GM19238 (cell line): Measurements from ENCODE around the gene SBNO1.
"Not testable (repeated sequence)": the region's sequence is repeated elsewhere in the genome, so short reads cannot be mapped to it uniquely, and the experiment has no call there.

Experiments
- DNase-seq: peaks from one replicate; pipeline ENCODE4 v3.0.0; 2011; ENCODE audit warnings: low spot score; ENCODE audit not compliant: insufficient read length

Gene SBNO1

DNA sequence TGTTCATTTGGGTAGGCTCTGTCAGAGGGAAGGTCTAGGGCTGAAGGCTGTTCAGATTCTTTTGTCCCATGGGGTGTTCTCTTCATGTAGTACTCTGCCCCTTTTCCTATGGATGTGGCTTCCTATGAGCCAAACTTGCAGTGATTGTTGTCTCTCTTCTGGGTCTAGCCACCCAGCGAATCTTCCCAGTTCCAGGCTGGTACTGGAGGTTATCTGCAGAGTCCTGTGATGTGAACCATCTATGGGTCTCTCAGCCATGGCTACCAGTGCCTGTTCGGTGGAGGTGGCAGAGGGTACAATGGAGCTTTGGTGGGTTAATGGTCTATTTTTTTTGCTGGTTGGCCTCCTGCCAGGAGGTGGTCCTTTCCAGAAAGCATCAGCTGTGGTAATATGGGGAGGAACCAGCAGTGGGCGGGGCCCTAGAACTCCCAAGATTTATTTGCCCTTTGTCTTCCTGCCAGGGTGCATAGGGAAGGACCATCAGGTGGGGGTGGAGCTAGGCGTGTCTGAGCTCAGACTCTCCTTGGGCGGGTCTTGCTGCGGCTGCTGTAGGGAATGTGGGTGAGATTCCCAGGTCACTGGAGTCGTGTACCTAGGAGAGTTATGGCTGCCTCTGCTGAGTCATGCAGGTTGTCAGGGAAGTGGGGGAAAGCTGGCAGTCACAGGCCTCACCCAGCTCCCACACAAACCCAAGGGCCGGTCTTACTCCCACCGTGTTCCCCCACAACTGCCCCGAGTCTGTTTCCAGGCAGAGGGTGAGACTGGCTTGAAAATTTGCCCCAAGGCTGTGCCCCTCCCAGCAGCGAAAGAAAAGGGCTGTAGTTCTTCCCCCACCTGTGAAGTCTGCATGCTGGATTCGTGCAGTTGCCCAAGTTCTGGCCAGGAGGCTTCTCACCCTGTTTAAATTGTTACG lies 113.9 kb downstream of the SBNO1 start:
- no peak for DNase-seq

DNA sequence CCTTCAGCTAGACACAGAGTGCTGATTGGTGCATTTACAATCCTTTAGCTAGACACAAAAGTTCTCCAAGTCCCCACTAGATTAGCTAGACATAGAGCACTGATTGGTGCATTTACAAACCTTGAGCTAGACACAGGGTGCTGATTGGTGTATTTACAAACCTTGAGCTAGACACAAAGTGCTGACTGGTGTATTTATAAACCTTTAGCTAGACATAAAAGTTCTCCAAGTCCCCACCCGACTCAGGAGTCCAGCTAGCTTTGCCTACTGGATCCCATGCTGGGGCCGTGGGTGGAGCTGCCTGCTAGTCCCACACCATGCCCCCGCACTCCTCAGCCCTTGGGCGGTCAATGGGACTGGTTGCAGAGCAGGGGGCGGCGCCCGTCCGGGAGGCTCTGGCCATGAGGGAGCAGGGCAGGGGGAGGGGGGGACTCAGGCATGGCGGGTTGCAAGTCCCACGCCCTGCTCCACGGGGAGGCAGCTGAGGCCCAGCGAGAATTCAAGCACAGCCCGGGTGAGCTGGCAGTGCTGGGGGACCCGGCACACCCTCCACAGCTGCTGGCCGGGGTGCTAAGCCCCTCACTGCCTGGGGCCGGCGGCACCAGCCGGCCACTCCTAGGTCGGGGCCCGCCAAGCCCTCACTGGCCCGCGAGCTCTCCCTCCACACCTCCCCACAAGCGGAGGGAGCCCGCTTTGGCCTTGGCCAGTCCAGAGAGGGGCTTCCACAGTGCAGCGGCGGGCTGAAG lies 115.5 kb downstream of the SBNO1 start:
- not testable (repeated sequence) for DNase-seq

DNA sequence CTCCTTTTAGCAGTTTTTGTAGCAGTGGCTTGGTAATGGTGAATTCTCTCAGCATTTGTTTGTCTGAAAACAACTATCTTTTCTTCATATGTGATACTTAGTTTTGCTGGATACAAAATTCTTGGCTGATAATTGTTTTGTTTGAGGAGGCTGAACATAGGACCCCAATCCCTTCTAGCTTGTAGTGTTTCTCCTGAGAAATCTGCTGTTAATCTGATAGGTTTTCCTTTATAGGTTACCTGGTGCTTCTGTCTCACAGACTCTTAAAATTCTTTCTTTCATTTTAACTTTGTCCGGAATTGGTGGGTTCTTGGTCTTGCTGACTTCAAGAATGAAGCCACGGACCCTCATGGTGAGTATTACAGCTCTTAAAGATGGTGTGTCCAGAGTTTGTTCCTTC lies 116.5 kb downstream of the SBNO1 start:
- DNase-seq: not testable (repeated sequence)

GRCh38 chr12:123245678-123246077 lies 119.0 kb downstream of the SBNO1 start:
- no peak for DNase-seq

- no peak for DNase-seq
Observed at GRCh38 chr12:123243671-123244262, 120.9 kb downstream of the SBNO1 start.

DNA sequence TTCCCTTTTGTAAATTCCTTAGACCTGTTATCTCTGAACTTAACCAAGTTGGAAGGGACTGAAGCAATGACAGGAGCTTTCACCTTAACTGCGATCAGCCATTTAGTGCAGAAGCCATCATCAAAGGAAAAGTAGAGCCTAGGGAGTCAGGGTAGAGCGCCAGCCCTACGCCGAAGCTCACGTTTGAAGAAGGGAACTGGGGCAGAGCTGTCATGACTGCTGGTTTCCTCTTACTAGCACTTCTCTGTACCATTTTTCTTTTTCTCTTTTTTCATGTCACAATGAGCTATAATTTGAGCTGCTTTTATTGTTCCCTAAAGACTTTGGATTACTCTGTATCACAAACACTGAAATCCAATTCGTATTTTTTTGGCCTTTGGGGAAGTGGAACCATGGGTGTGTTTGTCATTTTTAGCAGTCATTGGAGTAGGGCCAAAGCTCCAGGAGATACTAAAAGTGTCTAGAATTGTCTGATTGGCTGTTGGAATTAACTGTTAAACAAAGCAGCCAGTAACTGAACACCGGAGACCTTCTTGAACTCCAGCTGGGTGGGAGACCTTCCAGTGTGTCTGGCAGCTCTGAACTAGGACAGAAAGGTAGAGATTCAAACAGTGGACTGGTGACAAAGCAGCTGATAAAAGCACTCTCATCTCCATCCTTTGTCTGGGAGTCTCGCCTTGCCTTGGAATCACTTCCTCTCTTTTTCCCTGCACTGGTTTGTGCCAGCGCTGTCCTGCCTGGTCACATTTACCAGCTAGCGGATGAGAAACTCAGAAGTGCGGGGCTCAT lies 122.3 kb downstream of the SBNO1 start:
- DNase-seq: no peak
